Glutamatergic neuron (in vitro differentiated cells): ENCODE measurements around the gene TRPM5. TPM values are rescaled to one million over a fixed set of nuclear protein-coding genes. Genes with fewer than 3 reads are reported as not detected.

Experiments used
- DNase-seq: peaks from one replicate; pipeline ENCODE4 v3.0.0; 2022
- H3K27ac Mint-ChIP-seq: one replicate; pipeline ENCODE4 v1.8.0; 2020; ENCODE audit warnings: mild to moderate bottlenecking, mixed read lengths, inconsistent platforms; ENCODE audit not compliant: unreplicated experiment
- H3K27me3 Mint-ChIP-seq: one replicate; pipeline ENCODE4 v1.8.0; 2020; ENCODE audit warnings: mild to moderate bottlenecking, moderate library complexity, mixed read lengths, inconsistent platforms; ENCODE audit not compliant: unreplicated experiment
- H3K36me3 Mint-ChIP-seq: one replicate; pipeline ENCODE4 v1.8.0; 2020; ENCODE audit warnings: mild to moderate bottlenecking, mixed read lengths, inconsistent platforms; ENCODE audit not compliant: unreplicated experiment
- H3K4me1 Mint-ChIP-seq: one replicate; pipeline ENCODE4 v1.8.0; 2020; ENCODE audit warnings: mild to moderate bottlenecking, low read depth, mixed read lengths, inconsistent platforms; ENCODE audit not compliant: unreplicated experiment
- H3K4me3 Mint-ChIP-seq: one replicate; pipeline ENCODE4 v1.8.0; 2020; ENCODE audit warnings: mild to moderate bottlenecking, mixed read lengths, inconsistent platforms; ENCODE audit not compliant: unreplicated experiment
- H3K9me3 Mint-ChIP-seq: one replicate; pipeline ENCODE4 v1.8.0; 2020; ENCODE audit warnings: mild to moderate bottlenecking, moderate library complexity, mixed read lengths, inconsistent platforms; ENCODE audit not compliant: unreplicated experiment
- CTCF ChIP-seq: fragments of 200-600 bp; sonication (generic); IDR thresholded peaks from one replicate; pipeline ENCODE4 v1.5.0; 2021; ENCODE audit not compliant: partially characterized antibody, unreplicated experiment
- total RNA-seq: library from RNA; stranded (reverse); fragmentation: NEBNext Ultra II Directional; extraction: Animal tissue kit (Norgen Biotek cat#: 25700); gene quantifications from one replicate; pipeline ENCODE4 v1.2.1, GENCODE V29; 2021; ENCODE audit not compliant: unreplicated experiment

Gene TRPM5
- total RNA-seq, 1 donor from 2014 or later, result not detected

DNA sequence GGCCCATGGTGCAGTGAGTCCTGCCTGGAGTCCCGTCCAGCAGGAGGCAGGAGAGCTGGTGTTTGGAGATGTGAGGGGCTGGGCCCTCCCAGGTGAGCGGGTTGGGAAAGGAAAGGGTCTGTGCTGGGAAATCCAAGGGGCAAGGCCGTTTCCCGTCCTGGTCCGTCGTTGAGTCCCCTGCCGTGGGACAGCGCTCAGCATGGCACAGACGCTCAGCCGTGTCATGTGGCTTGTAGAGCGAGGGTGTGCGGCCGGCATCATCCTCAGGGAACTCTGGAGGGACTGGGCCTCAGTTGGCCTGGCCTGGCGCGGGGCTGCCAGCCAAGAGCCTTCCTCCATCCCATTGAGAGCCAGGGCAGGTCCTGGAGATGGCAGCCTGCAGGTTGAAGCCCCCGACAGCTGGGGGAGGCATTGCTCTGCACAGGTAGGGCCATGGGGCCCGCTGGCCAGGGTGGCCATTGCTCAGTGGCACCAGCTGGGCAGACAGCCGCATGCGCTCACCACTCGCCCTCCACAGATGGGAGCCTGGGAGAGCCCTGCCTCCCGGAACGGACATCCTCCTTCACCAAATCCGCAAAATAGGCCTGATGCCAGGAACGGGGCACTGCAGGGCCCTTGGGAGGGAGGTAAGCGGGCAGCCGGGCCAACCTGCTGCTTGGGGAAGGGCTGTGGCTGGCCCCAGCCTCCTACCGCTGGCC is 29.2 kb upstream of the TRPM5 start:
- Mint-ChIP-seq H3K36me3 (peaks cover 15% of the 10 kb centered on the region), H3K4me3 (no peak overlapping the region), H3K27me3 (peaks cover 10% of the 10 kb centered on the region), H3K4me1 (no peaks in the 10 kb centered on the region), H3K27ac (no peak overlapping the region), H3K9me3 (peaks cover 12% of the 10 kb centered on the region)
- no peak for DNase-seq
- TF ChIP-seq CTCF, result no peak

DNA sequence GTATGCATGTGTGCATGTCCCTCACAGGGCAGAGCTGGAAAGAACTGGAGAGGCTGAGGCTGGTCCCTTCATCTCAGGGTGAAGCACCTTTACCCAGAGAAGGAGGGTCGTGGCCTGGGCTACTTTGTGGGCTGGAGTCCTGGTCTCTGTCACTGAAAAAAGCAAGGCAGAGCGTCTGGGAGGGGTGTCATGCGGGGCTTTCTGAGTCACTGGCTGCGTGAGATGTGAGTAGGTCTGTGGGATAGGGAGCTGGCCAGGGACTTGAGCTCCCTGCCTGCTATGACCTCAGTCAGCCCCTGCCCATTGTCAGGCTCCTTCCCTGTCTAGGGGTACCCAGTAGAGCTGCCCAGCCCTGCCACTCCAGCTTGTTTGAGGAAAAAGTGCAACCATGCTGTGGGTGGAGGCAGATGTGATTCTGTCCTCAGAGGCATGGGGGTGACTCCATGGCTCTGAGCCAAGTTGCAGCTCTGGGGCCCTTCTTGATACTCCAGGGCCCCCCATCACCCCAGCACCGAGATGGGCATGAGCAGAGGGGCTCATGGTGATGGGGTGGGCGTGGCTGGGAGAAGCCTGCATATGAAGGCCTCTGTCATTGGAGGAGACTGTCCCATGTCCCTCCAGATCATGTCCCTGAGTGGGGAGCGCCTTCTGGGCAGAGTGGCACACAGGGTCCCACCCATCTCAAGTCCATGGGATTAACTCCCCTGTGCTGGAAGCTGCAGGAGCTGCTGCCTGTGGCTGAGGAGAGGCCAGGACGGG is 28.3 kb upstream of the TRPM5 start:
- no peaks in the 10 kb centered on the region for H3K4me1 Mint-ChIP-seq
- no peak for DNase-seq
- H3K36me3 Mint-ChIP-seq, result peaks cover 6% of the 10 kb centered on the region
- H3K27me3 Mint-ChIP-seq, result peaks cover 10% of the 10 kb centered on the region
- TF ChIP-seq CTCF, result no peak
- no peak overlapping the region for H3K4me3 Mint-ChIP-seq
- no peak overlapping the region for H3K27ac Mint-ChIP-seq
- H3K9me3 Mint-ChIP-seq, result peaks cover 10% of the 10 kb centered on the region

GRCh38 chr11:2471804-2472096 is 27.4 kb upstream of the TRPM5 start:
- no peak for DNase-seq
- H3K27ac Mint-ChIP-seq, result no peak overlapping the region
- H3K36me3 Mint-ChIP-seq, result peaks cover 4% of the 10 kb centered on the region
- H3K27me3 Mint-ChIP-seq, result peaks cover 10% of the 10 kb centered on the region
- no peaks in the 10 kb centered on the region for H3K4me1 Mint-ChIP-seq
- no peak overlapping the region for H3K4me3 Mint-ChIP-seq
- peaks cover 10% of the 10 kb centered on the region for H3K9me3 Mint-ChIP-seq
- TF ChIP-seq CTCF, result no peak

DNA sequence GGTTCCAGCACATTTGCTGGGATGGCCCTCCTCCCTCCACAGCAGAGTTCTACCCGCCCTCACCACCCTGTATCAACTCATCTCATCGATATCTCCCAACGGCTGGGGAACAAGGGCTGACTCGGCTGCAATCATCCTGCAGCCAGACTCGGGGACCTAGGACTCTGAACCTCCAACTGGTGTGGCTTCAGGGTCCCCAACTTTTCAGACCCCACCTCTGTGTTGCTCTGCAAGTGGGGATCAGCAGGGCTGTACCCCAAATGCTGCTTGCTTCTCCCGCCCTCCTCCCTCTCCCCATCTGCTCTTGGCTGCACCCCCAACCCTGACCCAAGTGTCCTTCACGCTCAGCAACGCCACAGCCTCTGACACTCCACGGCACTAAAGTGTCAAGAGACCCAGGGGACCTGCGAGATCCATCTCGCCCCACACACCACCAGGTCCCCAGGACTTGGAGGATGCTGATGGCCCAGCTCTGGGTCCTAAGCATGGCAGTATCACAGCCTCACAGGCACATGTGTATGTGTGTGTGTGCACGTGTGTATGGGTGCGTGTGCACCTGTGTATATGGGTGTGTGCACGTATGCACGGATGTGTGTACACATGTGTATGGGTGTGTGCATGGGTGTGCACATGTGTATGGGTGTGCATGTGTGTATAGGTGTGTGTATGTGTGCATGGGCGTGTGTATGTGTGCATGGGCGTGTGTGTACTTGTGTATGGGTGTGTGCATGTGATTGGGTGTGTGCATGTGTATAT is 26.9 kb upstream of the TRPM5 start:
- peaks cover 10% of the 10 kb centered on the region for H3K27me3 Mint-ChIP-seq

More for the DNA sequence above, 26.9 kb upstream of the TRPM5 start:
- no peaks in the 10 kb centered on the region for H3K4me1 Mint-ChIP-seq
- DNase-seq, result no peak
- peaks cover 4% of the 10 kb centered on the region for H3K36me3 Mint-ChIP-seq
- H3K4me3 Mint-ChIP-seq, result no peak overlapping the region
- H3K9me3 Mint-ChIP-seq, result peaks cover 10% of the 10 kb centered on the region
- TF ChIP-seq CTCF, result no peak
- no peak overlapping the region for H3K27ac Mint-ChIP-seq
